Limb (tissue), 2 donors: Measurements from ENCODE around the gene TMEM40.
"Not testable (repeated sequence)": the region's sequence is repeated elsewhere in the genome, so short reads cannot be mapped to it uniquely, and the experiment has no call there.

Source experiments
- DNase-seq, 2 donors: peaks; one replicate each; pipeline ENCODE4 v3.0.0-alpha.2; 2016; ENCODE audit errors: extremely low spot score in 2 of 2

TMEM40 gene

DNA sequence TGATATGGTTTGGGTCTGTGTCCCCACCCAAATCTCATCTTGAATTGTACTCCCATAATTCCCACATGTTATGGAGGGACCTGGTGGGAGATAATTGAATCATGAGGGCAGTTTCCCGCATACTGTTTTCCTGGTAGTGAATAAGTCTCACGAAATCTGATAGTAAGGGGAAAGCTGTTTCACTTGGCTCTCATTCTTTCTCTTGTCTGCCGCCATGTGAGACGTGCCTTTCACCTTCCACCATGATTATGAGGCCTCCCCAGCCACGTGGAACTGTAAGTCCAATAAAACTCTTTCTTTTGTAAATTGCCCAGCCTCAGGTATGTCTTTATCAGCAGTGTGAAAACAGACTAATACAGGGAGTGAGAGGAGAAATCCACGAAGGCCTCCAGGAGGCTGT, 16.9 kb upstream of the TMEM40 start:
- DNase-seq = not testable (repeated sequence)

DNA sequence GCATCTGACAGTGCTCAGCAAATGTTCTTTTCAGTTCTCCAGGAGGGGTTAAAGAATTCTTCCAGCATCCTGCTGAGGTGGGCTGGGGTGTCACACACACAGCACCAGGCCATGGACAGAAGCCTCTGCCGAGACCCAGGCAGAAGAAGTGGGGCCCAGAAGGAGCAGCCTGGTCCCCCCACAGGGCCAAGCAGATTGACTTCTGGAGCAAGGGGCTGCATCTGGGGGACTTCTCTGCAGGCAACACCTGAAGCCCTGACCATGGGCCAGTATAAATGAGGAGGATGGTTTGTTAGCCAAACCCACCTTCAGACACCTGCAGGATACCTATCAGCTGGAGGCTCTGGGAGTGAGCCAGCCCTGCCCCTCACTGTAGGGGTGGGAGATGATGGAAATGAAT, 16.2 kb upstream of the TMEM40 start:
- DNase-seq = no peak

DNA sequence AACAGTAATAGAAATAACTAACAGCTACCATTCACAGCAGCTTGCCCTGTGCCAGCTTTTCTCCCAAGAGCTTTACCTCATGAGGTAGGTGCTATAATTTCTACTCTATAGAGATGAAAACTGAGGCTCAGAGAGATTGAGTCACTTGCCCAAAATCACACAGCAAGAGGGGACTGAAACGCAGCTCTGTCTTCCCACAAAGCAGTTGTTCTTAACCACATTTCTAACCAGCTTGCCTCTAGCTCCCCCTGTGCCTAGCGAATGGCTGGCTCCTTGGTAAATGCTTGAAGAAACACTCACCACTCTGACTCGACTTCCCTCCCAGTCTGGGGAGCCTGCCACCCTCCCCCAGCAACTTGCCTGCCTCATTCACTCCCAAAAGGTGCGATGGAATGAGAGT, 15.6 kb upstream of the TMEM40 start:
- no peak for DNase-seq

DNA sequence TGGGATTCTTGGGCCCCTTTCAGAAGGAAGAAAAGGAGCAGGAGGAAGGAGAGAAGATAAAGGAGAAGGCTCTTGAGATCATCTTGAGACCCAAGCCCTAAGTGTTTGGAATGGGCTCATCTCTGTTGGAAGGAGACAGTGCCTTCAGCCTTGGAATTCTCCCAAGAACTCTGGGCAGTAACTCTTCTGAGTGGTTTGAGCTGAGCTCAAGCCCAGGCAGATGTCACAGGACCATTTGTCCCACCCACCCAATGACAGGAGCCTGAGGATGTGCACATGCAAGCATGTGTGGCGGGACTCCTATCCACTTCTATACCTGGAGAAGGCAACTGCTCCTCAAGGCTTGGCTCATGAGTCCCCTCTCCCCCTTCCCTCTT, 14.6 kb upstream of the TMEM40 start:
- no peak for DNase-seq

DNA sequence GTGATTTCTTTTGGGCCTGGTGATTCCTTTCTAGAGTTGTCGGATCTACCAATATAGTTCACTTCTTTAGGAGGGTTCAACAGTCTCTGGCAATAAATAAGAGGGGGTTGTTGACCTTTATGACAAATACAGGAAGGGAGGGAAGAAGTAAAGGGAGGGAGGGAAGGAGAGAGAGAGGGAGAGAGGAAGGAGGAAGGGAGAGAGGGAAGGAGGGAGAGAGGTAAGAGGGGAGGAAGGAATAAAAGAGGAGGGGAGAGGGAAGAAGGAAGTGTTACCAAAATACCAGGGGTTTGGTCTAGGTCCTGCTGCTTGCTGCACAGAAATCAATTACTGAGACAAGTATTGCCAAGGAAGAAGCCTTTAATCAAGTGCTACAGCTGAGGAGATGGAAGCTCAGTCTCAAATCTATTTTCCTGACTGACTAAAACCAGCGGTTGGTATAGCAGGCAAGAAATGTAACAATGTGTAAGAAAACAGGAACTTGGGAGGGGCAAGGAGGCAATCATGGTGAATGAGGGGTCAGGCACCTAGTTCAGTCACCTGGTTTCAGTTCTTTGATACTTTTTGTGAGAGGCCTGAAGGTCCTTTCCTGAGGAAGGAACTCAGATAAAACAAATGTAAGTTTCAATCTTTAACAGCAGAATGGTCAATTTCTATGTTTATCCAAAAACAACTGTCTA, 14.1 kb upstream of the TMEM40 start:
- no peak for DNase-seq

DNA sequence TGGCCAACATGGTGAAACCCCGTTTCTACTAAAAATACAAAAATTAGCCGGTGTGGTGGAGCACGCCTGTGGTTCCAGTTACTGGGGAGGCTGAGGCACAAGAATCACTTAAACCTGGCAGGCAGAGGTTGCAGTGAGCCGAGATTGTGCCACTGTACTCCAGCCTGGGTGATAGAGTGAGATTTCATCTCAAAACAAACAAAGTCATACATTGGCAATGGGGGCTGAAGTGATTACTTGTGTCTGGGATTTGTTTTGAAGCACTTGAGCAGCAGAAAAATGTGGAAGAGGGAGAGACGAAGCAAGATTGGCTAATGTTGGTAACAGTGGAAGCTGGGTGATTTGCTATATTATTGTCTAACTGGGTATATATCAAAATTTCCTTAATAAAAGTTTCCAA, 13.4 kb upstream of the TMEM40 start:
- DNase-seq = no peak

DNA sequence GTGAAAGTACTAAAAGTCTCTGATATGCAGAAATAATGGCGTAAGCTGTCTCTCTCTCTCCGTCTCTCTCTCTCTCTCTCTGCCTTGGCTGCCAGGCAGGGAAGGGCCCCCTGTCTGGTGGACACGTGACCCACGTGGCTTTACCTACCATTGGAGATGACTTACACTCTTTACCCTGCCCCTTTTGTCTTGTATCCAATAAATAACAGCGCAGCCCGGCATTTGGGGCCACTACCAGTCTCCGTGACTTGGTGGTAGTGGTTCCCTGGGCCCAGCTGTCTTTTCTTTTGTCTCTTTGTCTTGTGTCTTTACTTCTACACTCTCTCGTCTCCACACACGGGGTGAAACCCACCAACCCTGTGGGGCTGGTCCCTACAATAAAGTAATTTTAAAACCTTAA, 12.2 kb upstream of the TMEM40 start:
- no peak for DNase-seq

DNA sequence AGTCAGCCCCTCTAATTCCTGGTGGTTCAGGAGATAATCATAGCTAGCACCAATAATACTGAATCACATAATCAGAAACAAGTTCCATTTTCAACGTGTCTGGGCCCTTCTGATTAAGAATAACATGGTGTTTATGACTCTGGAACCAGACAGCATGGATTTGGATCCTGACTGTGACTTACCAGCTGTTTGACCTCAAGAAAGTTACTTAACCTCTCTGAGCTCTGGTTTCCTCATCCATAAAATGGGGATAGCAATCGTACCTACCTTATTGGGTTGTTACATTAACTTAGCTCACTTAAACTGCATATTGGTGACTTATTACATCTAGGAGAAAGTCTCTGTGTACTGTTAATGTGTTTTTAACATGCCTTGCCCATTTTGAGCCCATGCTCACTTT, 10.7 kb upstream of the TMEM40 start:
- no peak for DNase-seq

DNA sequence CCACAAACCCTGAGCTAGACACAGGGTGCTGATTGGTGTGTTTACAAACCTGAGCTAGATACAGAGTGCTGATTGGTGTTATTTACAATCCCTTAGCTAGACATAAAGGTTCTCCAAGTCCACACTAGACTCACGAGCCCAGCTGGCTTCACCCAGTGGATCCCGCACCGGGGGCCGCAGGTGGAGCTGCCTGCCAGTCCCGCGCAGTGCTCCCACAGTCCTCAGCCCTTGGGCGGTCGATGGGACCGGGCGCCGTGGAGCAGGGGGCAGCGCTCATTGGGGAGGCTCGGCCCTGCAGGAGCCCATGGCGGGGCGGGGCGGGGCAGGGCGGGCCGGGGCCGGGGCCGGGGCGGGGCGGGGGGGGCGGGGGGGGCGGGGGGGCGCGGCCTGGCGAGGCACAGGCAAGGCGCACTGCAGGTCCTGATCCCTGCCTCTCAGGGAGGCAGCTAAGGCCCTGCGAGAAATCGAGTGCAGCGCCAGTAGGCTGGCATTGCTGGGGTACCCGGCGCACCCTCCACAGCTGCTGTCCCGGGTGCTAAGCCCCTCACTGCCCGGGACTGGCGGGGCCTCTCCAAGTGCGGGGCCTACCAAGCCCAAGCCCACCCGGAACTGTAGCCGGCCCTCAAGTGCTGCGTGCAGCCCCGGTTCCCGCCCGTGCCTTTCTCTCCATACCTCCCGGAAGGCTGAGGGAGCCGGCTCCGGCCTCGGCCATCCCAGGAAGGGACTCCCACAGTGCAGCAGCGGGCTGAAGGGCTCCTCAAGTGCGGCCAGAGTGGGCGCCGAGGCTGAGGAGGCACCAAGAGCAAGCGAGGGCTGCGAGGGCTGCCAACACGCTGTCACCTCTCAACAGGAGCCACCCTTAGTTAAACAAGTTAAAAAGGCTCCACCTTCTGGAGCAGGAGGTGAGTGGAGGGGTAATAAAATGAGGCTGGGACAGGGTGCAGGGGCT, 9.8 kb upstream of the TMEM40 start:
- no peak for DNase-seq

DNA sequence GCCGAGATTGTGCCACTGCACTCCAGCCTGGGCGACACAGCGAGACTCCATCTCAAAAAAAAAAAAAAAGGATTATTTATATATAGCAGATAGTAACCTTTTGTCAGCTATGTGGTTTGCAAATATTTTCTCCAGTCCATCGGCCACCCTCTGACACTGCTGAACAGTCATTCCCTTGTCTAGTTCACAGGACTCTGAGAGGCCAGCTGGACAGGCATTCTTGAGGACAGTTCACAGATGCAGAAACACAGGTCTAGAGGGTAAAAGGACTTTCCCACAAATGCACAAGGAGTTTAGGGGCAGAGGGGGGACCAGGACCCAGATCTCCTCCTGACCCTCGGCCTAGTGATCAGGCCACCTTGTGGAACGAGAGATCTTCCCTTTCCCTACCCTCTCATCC, 7.5 kb upstream of the TMEM40 start:
- no peak for DNase-seq

DNA sequence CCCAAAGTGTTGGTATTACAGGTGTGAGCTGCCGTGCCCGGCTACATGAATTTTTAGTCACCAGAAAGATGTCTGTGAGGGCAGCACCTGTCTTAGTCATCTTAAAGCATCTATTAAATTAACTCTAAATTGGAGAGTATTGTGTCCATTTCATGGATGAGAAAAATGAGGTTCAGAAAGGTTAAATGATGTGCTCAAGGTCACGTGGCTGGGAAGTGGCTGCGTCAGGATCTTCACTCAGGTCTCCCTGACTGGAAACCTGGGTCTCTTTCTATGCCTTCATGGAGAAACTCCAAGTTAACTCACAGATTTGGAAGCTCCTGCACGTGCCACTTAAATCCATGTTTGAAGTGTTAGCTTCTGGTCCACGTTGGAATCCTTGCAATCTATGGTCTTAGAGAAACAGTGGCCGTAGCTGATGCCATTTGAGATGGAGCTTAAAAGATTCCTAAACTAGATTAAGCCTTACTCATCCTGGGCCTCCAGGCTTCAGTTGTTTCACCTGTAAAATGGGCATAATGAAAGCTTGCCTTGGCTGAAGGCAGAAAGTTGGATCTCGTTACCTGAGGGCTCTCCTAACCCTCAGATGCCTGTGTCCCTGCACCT, 5.2 kb upstream of the TMEM40 start:
- DNase-seq = no peak

DNA sequence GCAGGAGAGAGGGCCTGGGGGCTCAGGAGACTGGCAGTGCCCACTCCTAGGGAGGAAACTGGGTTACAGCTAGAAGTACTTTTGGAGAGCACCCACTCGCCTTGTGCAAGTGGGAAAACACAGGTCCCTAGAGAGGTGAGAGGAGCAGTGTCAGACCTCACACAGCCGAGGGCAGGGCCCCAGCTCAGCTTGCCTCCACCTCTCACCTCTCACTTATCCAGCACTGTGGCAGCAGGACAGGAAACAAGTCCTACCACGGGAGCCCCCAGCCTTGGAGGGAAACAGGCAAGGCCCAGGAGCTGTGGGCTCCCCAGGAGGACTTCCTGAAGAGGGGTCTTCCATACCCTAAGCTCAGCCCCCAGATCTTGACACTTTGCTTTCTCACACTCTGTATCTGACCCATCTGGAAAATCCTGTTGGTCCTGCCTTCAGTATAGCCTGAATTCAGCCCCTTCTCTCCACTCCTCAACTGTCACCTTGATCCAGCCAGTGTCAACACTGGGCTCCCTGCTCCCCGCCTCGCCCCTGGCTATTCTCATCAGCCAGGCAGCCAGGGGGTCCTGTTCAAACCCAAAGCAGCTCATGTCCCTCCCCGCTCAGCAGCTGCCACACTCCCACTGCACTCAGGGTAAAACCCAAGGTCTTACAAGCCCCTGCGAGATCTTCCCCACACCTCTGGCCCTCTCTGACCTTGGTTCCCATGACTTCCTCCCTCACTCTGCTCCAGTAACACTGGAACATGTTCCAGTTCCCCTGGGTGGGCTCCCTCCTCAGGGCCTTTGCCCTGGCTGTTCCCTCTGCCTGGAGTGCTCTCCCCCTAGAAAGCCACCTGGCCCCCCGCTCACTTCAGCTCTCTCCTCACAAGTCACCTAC, 870 bp upstream of the TMEM40 start:
- DNase-seq = no peak

DNA sequence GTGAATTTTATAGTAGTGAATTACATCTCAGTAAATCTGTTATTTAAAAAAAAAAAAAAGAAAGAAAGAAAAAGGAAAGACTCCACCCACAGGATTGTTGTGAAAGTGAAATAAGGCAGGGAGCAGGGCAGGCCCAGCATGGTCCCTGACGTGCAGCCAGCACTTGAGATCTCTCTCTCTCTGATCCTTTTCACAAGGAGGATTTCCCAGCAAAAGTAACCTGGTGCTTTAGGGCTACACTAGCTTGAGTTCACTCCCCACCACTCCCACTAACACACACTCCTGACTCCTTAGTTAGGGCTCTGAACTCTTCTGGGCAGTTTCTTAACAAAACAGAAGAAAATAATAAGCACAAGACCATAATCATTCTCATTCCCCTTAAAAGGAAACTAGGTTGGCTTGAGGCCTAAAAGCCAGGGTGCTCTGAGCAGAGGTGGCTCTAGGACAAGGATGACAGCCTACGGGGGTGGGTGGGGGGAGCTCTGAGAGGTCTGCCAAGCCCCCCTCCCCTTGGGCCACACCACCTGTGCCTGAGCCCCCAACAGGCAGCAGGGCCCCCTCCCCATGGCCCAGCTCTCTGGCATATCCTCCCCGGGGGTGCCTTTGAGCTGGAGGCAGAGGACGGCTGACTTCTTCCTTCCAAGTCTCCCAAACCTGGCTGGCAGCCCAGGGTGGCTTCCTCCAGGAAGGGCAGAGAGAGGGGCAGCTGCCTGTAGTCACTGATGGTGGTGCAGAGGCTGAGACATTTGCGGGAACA, 856 bp downstream of the TMEM40 start:
- peak in 1 of 2 donors; percentile 50 for DNase-seq

DNA sequence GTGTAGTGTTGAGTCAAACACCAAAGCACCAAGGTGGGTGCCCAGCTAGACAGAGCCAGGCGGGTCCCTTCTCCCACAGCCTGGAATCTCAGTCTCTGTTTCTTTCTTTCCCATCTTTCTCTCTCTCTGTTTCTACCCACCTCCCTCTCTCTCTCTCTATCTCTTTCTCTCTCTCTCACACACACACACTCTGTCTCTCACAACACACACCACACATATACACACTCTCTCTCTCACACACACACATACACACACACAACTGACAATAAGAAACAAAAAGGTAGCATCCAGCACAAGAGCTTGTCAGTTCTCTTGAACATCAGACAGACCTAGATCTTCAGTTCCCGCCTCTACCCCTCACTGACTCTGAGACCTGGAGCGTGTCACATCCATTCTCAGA, 2.4 kb downstream of the TMEM40 start:
- no peak for DNase-seq

DNA sequence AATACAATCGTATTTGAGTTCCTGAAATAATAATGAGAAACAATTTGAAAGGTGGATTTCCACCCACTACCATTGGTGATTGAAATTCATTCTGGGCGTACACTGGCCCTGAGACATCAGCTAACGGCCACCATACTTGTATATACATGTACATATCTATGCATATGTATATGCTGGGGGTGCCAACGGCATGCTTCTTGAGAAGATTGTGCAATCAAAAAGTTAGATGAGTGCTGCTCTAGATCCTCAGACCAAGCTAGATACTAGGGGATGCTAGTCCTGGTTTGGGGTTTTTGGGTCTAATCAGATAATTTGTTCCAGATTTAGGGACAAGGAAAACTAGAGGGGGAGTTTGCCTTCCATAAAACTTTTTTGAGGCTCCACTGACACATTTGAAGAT, 2.9 kb downstream of the TMEM40 start:
- no peak for DNase-seq

DNA sequence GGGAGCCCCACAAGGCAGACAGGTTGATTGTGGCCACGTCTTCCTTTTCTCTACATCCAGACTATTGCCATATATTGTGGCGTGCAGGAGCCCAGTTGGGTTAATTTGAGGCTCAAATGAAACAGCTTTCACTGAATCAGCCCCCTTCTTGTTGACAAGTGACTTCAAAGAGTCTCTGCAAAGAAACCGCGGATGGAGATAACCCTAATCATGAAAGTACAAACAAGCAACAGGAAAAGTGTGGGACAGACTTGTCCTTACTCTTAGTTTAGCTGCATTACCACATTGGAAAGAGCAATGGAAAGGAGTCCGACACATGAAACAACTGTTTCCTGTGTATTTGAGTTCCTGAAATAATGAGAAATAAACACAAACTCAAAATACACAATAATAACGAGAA, 3.3 kb downstream of the TMEM40 start:
- DNase-seq = no peak

DNA sequence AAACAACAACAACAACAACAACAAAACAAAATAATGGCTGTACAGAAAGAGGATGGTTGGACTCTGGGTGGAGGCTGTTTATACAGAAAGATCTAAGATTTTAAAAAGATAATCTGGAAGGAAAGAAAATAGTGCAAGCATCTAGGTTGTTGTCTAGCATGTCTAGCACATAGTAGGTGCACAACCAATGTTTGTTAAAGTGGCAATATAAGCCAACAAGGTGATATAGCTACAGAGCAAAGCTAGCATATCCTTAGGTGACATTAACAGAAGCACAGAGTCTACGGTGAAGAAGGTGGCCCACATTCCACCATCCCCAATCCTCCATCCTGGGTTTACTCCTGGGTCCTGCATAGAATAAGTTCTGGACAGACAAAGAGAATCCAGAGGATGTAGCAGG, 4.7 kb downstream of the TMEM40 start:
- DNase-seq = no peak

DNA sequence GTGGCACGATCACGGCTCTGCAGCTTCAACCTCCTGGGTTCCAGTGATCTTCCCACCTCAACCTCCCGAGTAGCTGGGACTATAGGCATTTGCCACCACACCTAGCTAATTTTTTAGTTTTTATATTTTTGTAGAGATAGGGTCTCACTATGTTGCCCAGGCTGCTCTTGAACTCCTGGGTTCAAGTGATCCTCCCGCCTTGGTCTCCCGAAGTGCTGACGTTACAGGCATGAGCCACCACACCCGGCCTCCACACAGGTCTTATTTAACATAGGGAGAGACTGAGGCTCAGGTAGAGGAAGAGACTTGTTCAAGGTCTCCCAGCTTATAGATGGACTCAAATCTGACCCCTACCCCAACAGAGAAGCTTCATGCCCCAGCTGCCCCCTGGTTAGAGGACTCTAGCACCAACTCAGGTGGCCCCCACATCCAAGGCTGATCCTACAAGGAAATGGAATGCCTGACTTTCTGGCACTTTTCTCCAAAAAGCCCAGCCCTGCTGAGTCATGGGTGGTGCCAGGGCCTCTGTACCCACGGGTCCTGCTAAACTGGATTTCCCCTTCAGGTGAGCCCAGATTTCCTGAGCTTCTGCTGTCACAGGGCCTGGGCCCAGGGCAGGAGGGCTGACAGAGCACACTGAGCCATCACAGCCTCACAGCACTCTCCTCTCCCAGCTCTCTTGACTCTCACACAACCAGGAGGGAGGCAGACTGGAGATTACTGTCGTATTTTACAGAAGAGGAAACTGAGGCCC, 5.6 kb downstream of the TMEM40 start:
- DNase-seq = no peak

DNA sequence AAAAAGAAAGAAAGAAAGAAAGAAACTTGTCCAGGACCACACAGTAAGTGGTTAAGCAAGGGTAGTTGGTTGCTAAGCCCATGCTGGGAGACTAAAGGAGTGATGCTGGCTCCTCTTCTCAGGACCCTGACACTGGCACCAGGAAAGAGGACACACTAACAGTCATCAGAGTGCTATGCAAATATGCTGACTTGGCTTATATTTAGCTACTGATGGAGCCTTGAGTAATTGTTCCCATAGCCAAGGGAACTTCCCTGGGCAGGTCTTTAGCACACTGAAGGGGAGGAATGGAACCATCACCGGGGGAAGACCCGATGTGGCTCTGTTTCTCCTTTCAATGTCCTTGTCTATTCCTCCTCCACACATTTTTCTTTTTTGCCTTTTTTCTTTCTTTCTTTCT, 6.2 kb downstream of the TMEM40 start:
- no peak for DNase-seq

DNA sequence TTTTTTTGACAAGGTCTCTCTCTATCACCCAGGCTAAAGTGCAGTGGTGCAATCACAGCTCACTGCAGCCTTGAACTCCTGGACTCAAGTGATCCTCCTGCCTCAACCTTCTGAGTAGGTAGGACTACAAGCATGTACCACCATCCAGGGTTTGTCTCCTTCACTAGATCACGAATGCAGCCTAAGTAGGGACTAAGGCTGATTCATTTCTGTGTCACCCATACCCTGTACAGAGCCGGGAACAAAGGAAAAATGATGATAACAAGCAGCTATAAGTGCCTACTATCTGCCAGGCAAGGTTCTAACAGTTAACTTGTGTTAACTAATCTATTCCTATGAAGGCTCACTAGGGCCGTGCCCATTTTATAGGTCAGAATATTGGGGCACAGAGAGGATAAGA, 7.0 kb downstream of the TMEM40 start:
- DNase-seq = no peak
